ENCODE results near the gene CCL20.
"Not testable (repeated sequence)": the region's sequence is repeated elsewhere in the genome, so short reads cannot be mapped to it uniquely, and the experiment has no call there.

CCL20 gene

GRCh38 chr2:227826563-227826962 is 12.9 kb downstream of the CCL20 start:
- TF ChIP-seq, protein P1, sequence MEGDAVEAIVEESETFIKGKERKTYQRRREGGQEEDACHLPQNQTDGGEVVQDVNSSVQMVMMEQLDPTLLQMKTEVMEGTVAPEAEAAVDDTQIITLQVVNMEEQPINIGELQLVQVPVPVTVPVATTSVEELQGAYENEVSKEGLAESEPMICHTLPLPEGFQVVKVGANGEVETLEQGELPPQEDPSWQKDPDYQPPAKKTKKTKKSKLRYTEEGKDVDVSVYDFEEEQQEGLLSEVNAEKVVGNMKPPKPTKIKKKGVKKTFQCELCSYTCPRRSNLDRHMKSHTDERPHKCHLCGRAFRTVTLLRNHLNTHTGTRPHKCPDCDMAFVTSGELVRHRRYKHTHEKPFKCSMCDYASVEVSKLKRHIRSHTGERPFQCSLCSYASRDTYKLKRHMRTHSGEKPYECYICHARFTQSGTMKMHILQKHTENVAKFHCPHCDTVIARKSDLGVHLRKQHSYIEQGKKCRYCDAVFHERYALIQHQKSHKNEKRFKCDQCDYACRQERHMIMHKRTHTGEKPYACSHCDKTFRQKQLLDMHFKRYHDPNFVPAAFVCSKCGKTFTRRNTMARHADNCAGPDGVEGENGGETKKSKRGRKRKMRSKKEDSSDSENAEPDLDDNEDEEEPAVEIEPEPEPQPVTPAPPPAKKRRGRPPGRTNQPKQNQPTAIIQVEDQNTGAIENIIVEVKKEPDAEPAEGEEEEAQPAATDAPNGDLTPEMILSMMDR (conservative IDR thresholded peaks at IDR 0.05): no peak
- no peak overlapping the region for H3K27ac ChIP-seq

- TF ChIP-seq, protein P1 (conservative IDR thresholded peaks at IDR 0.05): no peak
- H3K27ac ChIP-seq: no peak overlapping the region
Measured at GRCh38 chr2:227827143-227827542, 13.5 kb downstream of the CCL20 start.

DNA sequence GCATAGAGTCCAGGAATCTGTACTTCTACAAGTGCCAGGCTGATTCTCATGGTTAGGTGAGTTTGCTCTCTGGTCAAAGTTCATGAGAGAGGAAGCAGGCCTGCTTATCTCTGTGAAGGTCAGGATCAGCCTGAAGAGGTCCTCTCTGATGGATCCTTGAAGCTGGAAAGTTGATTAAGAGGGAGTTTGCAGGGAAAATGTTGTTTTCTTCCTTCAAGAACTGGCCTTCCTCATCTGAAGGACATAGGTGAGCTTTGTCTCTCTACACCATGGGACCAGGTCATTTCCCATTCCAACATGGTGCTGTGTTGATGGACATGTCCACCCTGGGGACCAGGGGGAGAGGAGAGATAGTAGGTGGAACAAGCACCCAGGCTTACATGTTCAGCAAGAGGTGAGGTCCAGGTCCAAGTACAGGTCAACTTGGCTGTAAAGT is 14.9 kb downstream of the CCL20 start:
- TF ChIP-seq, protein P1 (conservative IDR thresholded peaks at IDR 0.05): no peak
- H3K27ac ChIP-seq: no peak overlapping the region

DNA sequence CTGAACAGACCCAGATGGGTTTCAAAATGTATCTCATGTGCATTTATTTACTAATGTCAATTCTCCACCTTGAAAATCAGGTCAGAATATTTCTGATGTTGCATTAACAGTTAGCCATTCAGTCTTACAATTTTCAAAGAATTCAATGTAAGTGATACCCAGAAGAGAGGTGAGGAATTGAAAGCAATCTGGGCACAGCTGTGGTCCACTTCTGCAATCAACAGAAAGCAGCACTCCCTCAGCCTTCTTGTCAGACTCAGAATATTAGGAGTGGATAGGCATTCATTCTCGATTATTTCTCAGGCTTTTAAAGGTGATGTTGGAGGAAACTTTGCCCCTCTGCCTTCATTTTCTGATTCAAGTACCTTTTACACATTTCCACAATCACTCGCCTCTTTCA is 15.7 kb downstream of the CCL20 start:
- TF ChIP-seq, protein P1 (conservative IDR thresholded peaks at IDR 0.05): no peak
- H3K27ac ChIP-seq: no peak overlapping the region

- TF ChIP-seq, protein P1 (conservative IDR thresholded peaks at IDR 0.05): no peak
- no peak overlapping the region for H3K27ac ChIP-seq
Measured at GRCh38 chr2:227834423-227834822, 20.8 kb downstream of the CCL20 start.

GRCh38 chr2:227834916-227835650 is 21.4 kb downstream of the CCL20 start:
- H3K27ac ChIP-seq: no peak overlapping the region
- TF ChIP-seq, protein P1 (conservative IDR thresholded peaks at IDR 0.05): no peak

GRCh38 chr2:227839339-227840129 is 25.9 kb downstream of the CCL20 start:
- not testable (repeated sequence) for H3K27ac ChIP-seq

GRCh38 chr2:227846831-227847230 is 33.2 kb downstream of the CCL20 start:
- TF ChIP-seq, protein P1 (conservative IDR thresholded peaks at IDR 0.05): no peak
- no peak overlapping the region for H3K27ac ChIP-seq
